D721Med (cell line): Measurements from ENCODE around the gene PEPD.

ENCODE experiments used
- DNase-seq: peaks from one replicate; pipeline ENCODE4 v3.0.0; 2011; ENCODE audit warnings: low spot score; ENCODE audit not compliant: insufficient read length
- FAIRE-seq: peaks from 2 replicates; lab custom pipeline; 2011; peaks lifted over from hg19 to GRCh38; lab: Jason Lieb, UNC
- CTCF ChIP-seq: IDR thresholded peaks from 2 replicates; pipeline ENCODE4 v1.5.1; 2012; ENCODE audit warnings: mild to moderate bottlenecking, control low read depth; ENCODE audit not compliant: insufficient read depth; ENCODE audit errors: missing control alignments

PEPD gene

GRCh38 chr19:33432015-33432414 lies 89.6 kb downstream of the PEPD start:
- FAIRE-seq (no peak), DNase-seq (no peak)
- TF ChIP-seq CTCF = no peak

- TF ChIP-seq CTCF = peak; percentile 83
- no peak for FAIRE-seq
- DNase-seq = peak; percentile 86
These were observed 90.8 kb downstream of the PEPD start for GRCh38 chr19:33430674-33431277.

GRCh38 chr19:33429891-33430673 lies 91.5 kb downstream of the PEPD start:
- no peak for TF ChIP-seq CTCF
- FAIRE-seq = no peak
- DNase-seq = no peak

GRCh38 chr19:33428627-33429125 lies 92.9 kb downstream of the PEPD start:
- TF ChIP-seq CTCF = no peak
- DNase-seq = no peak
- FAIRE-seq = no peak

- FAIRE-seq = no peak
- TF ChIP-seq CTCF = peak; percentile 14
- DNase-seq = no peak
These were observed 93.6 kb downstream of the PEPD start for GRCh38 chr19:33427801-33428626.

GRCh38 chr19:33426621-33427361 lies 94.8 kb downstream of the PEPD start:
- FAIRE-seq (no peak), DNase-seq (no peak)
- TF ChIP-seq CTCF = no peak
